HG02885 (cell line): ENCODE data around the gene OCSTAMP.

ENCODE experiments used
- ATAC-seq: cut with Tn5 transposase; IDR thresholded peaks from one replicate; pipeline ENCODE4 v1.9.1; 2021; ENCODE audit warnings: mild to moderate bottlenecking; ENCODE audit not compliant: unreplicated experiment, poor library complexity

Gene OCSTAMP

GRCh38 chr20:46573788-46574584 lies 23.5 kb upstream of the OCSTAMP start:
- no peak for ATAC-seq

- no peak for ATAC-seq
Measured at GRCh38 chr20:46573234-46573633, 22.8 kb upstream of the OCSTAMP start.

GRCh38 chr20:46572790-46573189 lies 22.3 kb upstream of the OCSTAMP start:
- ATAC-seq: no peak

GRCh38 chr20:46572153-46572552 lies 21.7 kb upstream of the OCSTAMP start:
- no peak for ATAC-seq

GRCh38 chr20:46571418-46571817 lies 21.0 kb upstream of the OCSTAMP start:
- no peak for ATAC-seq

GRCh38 chr20:46570956-46571355 lies 20.5 kb upstream of the OCSTAMP start:
- ATAC-seq: no peak

GRCh38 chr20:46569961-46570360 lies 19.5 kb upstream of the OCSTAMP start:
- no peak for ATAC-seq

- ATAC-seq: no peak
Measured at GRCh38 chr20:46568570-46569129, 18.2 kb upstream of the OCSTAMP start.

GRCh38 chr20:46566125-46566524 lies 15.7 kb upstream of the OCSTAMP start:
- ATAC-seq: no peak

- ATAC-seq: no peak
Measured at GRCh38 chr20:46564241-46564957, 13.9 kb upstream of the OCSTAMP start.

- no peak for ATAC-seq
Measured at GRCh38 chr20:46563860-46564221, 13.4 kb upstream of the OCSTAMP start.

GRCh38 chr20:46563170-46563859 lies 12.9 kb upstream of the OCSTAMP start:
- no peak for ATAC-seq

GRCh38 chr20:46562373-46563169 lies 12.1 kb upstream of the OCSTAMP start:
- peak; percentile 58 for ATAC-seq

- no peak for ATAC-seq
Measured at GRCh38 chr20:46562009-46562372, 11.5 kb upstream of the OCSTAMP start.

- no peak for ATAC-seq
Measured at GRCh38 chr20:46559685-46560440, 9.4 kb upstream of the OCSTAMP start.

GRCh38 chr20:46559001-46559400 lies 8.5 kb upstream of the OCSTAMP start:
- no peak for ATAC-seq

- ATAC-seq: no peak
Measured at GRCh38 chr20:46558511-46558959, 8.1 kb upstream of the OCSTAMP start.

GRCh38 chr20:46557231-46557956 lies 6.9 kb upstream of the OCSTAMP start:
- no peak for ATAC-seq
